GM06990 (cell line): ENCODE data around the gene NFKBIZ.
"Not testable (repeated sequence)": the region's sequence is repeated elsewhere in the genome, so short reads cannot be mapped to it uniquely, and the experiment has no call there.

Experiments used
- DNase-seq: peaks from one replicate; pipeline ENCODE4 v3.0.0-alpha.2; 2011; ENCODE audit not compliant: insufficient read length; ENCODE audit errors: extremely low read depth
- H3K27me3 ChIP-seq: replicated peaks from 2 replicates; pipeline ENCODE4 v1.6.0; 2011; ENCODE audit warnings: low read length; ENCODE audit not compliant: control insufficient read depth, insufficient read depth
- H3K36me3 ChIP-seq: 2 replicates; pipeline ENCODE4 v1.5.1; 2011; ENCODE audit warnings: low read length; ENCODE audit not compliant: control insufficient read depth, insufficient read depth
- H3K4me3 ChIP-seq: replicated peaks from 2 replicates; pipeline ENCODE4 v1.5.1; 2011; ENCODE audit warnings: low read depth, mild to moderate bottlenecking, control low read depth, low read length
- TF ChIP-seq, protein P1 (sequence below): IDR thresholded peaks from 2 replicates; pipeline ENCODE4 v1.5.1; 2011; ENCODE audit warnings: low read length, control low read depth, mild to moderate bottlenecking, inconsistent platforms; ENCODE audit not compliant: insufficient read depth, poor library complexity, severe bottlenecking

NFKBIZ gene

DNA sequence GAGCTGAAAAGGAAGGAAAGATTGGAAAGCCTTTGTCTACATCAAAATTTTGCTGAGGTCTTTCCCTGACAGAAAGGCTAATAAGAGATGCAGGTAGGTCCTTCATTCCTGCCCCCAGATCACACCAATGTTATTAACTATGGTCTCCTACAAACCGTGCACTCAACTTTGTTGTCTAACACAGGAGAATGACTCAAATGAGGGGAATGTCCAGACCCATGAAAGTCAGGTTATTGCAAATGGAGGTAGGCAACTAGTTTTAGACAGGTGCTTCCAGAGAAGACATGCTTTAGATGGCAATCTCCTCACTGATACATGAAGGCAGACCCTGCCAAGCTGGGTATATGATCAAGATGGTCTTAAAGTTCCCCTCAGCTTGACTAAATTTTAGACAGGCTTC, 51.0 kb downstream of the NFKBIZ start:
- TF ChIP-seq, protein P1, sequence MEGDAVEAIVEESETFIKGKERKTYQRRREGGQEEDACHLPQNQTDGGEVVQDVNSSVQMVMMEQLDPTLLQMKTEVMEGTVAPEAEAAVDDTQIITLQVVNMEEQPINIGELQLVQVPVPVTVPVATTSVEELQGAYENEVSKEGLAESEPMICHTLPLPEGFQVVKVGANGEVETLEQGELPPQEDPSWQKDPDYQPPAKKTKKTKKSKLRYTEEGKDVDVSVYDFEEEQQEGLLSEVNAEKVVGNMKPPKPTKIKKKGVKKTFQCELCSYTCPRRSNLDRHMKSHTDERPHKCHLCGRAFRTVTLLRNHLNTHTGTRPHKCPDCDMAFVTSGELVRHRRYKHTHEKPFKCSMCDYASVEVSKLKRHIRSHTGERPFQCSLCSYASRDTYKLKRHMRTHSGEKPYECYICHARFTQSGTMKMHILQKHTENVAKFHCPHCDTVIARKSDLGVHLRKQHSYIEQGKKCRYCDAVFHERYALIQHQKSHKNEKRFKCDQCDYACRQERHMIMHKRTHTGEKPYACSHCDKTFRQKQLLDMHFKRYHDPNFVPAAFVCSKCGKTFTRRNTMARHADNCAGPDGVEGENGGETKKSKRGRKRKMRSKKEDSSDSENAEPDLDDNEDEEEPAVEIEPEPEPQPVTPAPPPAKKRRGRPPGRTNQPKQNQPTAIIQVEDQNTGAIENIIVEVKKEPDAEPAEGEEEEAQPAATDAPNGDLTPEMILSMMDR, result no peak
- no peak for DNase-seq
- Histone ChIP-seq H3K27me3 (no peaks in the 10 kb centered on the region), H3K4me3 (no peak overlapping the region), H3K36me3 (no peaks in the 10 kb centered on the region)

DNA sequence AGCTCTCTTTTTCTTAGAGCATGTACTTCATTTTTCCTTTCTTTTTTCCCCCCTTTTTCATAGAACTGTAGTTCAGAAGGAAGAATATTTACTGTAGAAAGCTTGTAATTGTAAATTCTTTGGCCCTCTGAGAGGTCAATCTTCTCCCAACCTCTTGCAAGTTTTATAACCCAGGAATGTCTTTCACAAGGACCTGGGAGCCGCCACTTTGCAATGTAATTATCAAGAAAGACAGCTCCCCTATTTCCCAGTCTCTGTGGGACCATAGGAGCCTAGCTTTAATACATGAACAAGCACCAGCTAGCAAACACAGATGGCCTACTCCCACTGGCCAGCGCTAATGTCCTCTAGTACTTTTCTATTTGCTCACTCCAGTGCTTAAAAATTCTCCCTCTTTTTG, 51.4 kb downstream of the NFKBIZ start:
- TF ChIP-seq, protein P1, result no peak
- Histone ChIP-seq H3K4me3 (no peak overlapping the region), H3K36me3 (no peaks in the 10 kb centered on the region), H3K27me3 (no peaks in the 10 kb centered on the region)
- DNase-seq, result no peak

DNA sequence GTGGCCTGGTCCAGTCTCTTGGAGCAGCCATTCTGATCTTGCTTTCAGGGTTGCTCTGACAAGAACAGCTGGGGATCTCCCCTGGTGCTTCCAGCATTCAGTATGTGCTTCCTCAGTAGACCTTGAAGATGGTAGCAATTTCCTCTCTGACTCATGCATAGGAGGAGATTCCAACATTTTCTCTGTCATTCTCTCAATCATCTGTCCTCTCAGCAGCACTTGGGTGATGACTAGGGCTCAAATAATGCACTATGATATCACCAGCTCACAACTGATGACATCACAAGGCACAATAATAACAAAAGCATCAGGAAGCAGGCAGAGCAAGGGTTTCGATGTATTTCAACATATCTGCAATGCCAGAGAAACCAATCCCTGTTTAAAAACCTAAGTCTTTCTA, 52.7 kb downstream of the NFKBIZ start:
- Histone ChIP-seq H3K4me3 (no peak overlapping the region), H3K27me3 (no peaks in the 10 kb centered on the region), H3K36me3 (no peaks in the 10 kb centered on the region)
- peak; percentile 40 for DNase-seq
- TF ChIP-seq, protein P1, result no peak

DNA sequence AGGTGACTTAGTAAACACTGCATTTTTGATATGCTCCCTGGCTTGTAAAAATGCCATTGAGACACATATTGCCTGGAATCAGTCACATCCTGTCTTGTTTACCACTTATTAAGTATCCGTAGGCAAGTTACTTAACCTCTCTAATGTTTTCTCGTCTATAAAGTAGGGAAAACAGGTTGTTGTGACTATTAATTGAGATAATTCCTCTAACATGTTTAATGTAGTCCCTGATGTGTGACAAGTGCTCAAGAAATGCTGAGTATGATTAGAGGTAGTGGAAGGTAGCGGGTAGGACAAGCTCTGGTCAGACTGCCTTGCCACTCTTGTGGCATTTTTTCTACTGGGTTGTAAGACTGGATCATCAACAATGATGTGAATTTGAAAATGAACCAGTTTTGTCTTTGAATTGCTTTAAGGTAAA, 54.1 kb downstream of the NFKBIZ start:
- no peak overlapping the region for H3K4me3 ChIP-seq
- TF ChIP-seq, protein P1, result no peak
- DNase-seq, result no peak

DNA sequence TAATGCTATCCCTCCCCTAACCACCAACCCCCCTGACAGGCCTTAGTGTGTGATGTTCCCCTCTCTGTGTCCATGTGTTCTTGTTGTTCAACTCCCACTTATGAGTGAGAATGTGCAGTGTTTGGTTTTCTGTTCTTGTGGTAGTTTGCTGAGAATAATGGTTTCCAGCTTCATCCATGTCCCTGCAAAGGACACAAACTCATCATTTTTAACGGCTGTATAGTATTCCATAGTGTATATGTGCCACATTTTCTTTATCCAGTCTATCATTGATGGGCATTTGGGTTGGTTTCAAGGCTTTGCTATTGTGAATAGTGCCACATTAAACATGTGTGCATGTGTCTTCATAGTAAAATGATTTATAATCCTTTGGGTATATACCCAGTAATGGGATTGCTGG, 56.3 kb downstream of the NFKBIZ start:
- DNase-seq, H3K4me3 ChIP-seq, H3K36me3 ChIP-seq, H3K27me3 ChIP-seq: not testable (repeated sequence)

More for the DNA sequence above, 54.1 kb downstream of the NFKBIZ start:
- H3K36me3 ChIP-seq, result no peaks in the 10 kb centered on the region
- H3K27me3 ChIP-seq, result no peaks in the 10 kb centered on the region
